Activated CD8-positive, alpha-beta memory T cell treated with anti-CD3 and anti-CD28 coated beads, Interleukin-2, amount 50 U/mL, for 1 hour (primary cell): ENCODE data around the gene FCER2.
A peak's percentile ranks its signal among the peaks of the same experiment; 100 is the strongest.

Source experiments
- DNase-seq: peaks from one replicate; pipeline ENCODE4 v3.0.0-alpha.2; 2020; ENCODE audit errors: extremely low read depth

FCER2 gene

DNA sequence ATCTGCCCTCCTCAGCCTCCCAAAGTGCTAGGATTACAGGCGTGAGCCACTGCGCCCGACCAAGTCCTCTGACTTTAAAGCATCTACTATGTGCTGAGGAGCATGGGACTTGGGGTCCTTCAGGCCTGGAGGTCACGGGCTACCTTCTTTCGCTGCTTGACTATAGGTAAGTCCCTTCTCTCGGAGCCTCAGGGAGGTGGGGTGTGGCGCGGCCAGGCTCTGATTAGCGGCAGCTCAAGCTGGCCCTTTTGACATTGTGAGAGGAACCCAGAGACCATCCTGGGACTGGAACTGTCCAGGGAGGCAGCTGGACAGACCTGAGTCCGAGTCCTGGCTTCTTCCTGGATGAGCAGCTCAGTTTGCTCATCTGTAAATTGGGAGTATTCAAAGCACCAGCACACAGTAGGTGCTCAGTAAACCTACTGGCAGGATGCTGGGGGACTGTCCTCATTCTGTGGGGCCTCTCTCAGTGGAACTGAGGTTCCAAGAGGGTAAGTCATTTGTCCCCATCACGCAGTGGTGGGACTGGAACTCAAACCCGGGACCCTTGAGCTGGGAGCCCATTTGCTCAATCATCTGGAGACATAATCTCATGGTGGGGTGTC is 780 bp downstream of the FCER2 start:
- no peak for DNase-seq

DNA sequence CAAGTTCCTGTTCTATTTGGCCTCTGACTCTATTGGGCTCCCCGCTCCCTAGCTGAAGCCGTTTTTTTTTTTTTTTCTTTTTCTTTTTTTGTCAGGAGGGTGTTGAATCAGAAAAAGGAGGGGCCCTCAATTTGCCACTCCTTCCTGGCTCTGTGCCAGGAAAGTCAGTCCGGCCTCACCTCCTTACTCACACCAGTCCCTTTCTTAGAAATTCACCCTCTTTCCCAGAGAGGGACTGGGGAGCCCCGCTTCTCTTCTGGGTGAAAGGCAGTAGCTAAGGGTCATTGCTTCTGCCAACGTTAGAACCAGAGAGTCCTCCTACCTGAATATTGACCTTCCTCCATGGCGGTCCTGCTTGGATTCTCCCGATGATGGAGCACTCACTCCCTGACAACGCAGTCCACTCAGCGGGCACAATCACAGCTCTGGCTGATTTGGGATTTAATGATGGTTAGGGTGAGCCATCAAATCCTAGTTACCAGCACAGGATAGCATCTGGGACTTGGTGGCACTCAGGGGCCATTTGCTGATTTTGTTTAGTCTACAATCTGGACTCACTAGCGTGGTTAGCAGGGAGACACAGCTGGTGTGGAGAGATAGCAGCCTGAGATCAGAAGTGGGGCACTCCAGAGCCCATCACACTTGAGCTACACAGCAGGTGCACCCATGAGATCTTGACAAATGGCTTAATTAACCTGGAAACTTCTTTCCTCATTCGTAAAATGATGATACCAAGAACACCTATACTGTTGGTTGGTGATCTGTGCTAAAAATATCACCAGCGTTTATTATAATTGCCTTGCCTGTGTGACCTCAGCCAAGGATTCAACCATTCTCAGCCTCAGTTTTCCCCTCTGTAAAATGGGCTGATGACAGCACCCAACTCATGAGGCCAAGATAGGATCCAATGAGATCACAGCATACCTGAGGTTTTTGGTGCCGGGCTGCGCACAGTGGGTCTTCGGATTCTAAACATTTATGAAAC is 2.2 kb downstream of the FCER2 start:
- no peak for DNase-seq

GRCh38 chr19:7699003-7699402 is 2.9 kb downstream of the FCER2 start:
- DNase-seq = no peak

DNA sequence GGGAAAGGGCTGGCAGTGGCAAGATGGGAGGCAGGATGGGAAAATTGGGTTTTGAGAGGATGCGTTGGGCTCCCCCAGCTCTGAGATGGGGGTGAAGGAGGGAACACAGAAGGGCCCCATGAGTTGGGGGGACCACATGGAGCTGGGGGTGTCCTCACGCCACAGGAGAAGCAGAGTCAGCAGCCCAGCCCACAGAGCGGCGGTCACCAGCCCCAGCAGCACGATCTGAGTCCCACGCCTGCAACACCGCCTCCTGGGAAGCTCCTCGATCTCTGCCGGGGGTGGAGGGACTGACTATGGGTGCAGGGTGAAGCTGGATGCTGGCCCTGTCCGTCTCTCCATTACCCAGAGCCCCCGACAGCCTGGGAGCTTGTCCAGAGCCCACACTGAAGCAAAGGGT is 3.3 kb downstream of the FCER2 start:
- no peak for DNase-seq

DNA sequence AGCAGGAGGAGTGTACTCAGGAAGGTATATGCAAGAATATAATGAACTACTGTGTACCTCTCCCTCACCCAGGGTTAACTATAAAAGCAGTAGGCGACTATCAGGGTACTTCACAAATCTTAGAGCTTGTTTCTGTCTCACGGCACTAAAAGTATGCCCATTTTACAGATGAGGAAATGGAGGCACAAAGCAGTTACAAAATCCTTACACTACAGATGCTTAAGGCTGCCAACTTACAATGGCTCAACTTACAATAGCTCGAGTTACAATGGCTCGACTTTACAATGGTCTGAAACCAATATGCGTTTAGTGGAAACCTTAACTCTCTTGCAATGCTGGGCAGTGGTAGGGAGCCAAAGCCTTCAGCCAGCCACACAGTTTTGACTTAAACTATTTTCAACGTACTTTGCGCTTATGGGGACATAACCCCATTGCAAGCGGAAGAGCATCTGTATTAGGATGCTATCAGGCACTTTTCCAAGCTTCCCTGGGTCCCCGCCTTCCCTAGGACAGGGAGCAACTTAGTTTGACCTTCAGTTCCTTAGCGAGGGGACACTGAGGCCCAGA is 4.1 kb downstream of the FCER2 start:
- no peak for DNase-seq

GRCh38 chr19:7694499-7694898 is 7.4 kb downstream of the FCER2 start:
- no peak for DNase-seq

GRCh38 chr19:7692417-7693088 is 9.4 kb downstream of the FCER2 start:
- no peak for DNase-seq

DNA sequence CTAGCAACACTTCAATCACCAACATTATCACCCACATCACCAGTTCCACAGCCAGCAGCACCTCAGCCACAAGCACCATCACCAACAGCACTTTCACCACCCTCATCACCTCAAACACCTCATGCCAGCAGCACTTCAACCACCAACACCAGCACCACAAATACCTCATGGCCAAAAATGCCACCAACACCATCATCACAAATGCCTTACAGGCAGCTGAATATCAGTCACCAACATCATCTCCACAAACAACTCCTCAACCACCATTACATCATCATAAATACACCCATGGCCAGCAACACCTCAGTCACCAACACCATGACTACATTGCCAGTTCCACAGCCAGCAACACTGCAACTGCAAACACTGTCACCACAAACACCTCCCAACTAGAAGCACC is 10.4 kb downstream of the FCER2 start:
- no peak for DNase-seq

DNA sequence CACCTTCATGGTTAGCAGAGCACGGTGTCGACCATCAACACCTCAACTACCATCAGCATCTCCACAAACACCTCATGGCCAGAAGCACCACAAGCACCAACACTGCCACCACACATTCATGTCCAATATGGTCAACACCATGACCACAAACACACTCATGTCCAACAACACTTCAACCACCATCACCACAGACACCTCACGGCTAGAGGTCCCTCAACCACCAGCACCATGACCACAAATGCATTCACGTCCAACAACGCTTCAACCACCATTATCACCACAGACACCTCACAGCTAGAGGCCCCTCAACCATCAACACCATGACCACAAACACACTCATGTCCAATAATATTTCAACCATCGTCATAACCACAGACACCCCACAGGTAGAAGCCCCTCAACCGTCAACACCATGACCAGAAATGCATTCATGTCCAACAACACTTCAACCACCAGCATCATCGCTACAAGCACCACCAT is 11.1 kb downstream of the FCER2 start:
- DNase-seq = no peak

- no peak for DNase-seq
Measured at GRCh38 chr19:7689165-7689564, 12.8 kb downstream of the FCER2 start.

GRCh38 chr19:7687177-7687576 is 14.8 kb downstream of the FCER2 start:
- no peak for DNase-seq

DNA sequence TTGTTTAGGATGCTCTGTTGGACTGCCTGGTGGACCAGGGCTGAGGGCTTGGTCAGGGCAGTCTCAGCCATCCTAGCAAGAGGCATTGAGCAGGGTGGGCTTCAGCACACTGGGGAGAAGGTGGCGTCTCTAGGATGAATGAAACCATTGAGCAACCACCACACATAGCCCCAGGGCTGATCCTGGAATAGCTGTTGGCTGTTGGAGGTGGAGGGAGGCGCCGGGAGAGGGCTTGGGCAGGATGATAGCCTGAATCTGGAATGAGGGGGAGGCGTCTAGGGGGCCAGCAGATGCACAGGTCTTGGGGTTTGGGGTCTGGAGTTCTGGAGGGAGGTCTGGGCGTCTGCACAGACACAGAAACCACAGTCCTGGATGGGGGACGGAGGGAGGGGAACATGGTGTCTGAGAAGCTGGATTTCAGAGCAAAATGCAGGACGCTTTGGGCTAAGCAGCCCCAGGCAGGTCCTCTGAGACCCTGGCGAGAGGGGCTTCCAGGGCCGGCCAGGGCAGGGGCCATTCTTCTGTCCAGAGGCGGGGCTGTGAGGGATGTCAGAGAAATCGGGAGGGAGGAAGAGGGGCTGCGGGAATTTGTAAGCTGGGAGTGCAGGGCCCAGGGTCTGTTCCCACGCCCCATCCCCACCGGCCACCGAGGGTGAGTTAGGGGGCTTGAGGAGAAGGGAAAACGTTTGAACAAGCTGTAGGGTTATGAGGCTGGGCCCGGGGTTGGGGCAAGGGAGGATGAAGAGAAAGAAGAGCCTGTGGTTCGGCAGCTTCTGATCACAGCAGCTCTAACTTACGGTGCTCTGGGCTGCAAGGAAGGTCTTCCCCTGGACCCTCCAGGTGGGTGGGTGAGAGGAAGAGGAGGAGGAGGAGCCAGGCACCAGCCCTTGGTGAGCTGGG is 16.1 kb downstream of the FCER2 start:
- DNase-seq = no peak

- DNase-seq = no peak
Measured at GRCh38 chr19:7682175-7682855, 19.6 kb downstream of the FCER2 start.

DNA sequence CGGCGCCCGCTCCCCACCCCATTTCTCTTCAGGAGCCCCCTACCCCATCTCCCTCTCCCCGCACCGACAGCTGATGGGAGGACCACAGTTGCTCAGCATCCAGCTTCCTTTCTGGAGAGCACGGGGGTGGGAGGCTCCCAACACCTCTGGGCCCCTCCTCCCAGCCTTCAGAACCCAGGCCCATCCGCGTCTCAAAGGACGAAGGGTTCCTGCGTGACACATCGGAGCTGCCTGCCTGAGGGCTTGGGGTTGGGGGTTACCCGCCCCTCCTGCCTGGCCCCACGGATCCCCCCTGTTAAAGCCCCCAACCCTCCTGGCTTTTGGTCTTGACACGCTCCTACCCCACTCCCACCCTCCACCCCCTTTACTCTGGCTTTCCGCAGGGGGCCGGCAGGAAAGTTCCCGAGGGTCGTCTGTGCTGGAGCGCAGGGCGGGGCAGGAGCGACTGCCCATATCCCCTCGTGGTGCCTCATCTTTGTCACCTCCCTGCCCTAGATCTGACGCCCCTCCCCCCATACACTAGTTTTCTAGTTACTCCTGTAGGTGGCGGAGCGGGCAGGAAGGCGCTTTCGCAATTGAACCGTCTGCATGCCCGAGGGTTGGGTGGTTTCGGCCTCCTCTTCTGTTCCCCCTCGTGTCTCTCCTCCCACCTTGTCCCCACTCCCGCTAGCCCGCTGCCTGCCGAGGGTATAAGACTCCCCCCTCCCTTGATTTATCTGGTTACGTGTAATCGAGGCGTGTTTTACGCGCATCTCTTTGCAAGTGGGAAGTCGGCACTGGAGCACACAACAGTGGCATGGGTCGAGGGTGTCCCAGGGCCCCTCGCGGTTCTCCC is 20.4 kb downstream of the FCER2 start:
- DNase-seq = peak; percentile 81

GRCh38 chr19:7680606-7681339 is 21.2 kb downstream of the FCER2 start, which contains the start of gene TRAPPC5:
TRAPPC5 (plus strand) TSS chr19:7680833; CDS start chr19:7682254, 1,421 bp downstream.
- DNase-seq = peak; percentile 43

- no peak for DNase-seq
Measured at GRCh38 chr19:7679771-7680605, 21.9 kb downstream of the FCER2 start.

DNA sequence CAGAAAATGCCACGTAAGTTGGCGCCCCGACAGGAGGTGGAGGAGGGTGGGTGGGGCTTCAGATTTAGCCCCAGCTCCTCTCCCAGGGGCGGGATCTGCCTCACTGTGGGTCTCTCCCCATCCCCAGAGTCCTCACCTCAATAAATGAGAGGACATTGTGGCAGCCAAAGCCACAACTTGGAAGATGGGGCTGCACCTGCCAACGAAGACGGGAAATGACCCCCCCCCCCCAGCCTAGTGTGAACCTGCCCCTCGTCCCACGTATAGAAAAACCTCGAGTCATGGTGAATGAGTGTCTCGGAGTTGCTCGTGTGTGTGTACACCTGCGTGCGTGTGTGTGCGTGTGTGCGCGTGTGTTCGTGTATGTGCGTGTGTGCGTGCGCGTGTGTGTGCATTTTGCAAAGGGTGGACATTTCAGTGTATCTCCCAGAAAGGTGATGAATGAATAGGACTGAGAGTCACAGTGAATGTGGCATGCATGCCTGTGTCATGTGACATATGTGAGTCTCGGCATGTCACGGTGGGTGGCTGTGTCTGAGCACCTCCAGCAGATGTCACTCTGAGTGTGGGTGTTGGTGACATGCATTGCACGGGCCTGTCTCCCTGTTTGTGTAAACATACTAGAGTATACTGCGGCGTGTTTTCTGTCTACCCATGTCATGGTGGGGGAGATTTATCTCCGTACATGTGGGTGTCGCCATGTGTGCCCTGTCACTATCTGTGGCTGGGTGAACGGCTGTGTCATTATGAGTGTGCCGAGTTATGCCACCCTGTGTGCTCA is 22.8 kb downstream of the FCER2 start:
- peak; percentile 28 for DNase-seq
